GM21529 (cell line): ENCODE measurements around the gene TTC31.
"Not testable (repeated sequence)": the region's sequence is repeated elsewhere in the genome, so short reads cannot be mapped to it uniquely, and the experiment has no call there.

Source experiments
- ATAC-seq: cut with Tn5 transposase; IDR thresholded peaks from one replicate; pipeline ENCODE4 v1.9.1; 2021; ENCODE audit not compliant: unreplicated experiment

The TTC31 gene

GRCh38 chr2:74457129-74457548, 25.7 kb upstream of the TTC31 start:
- no peak for ATAC-seq

DNA sequence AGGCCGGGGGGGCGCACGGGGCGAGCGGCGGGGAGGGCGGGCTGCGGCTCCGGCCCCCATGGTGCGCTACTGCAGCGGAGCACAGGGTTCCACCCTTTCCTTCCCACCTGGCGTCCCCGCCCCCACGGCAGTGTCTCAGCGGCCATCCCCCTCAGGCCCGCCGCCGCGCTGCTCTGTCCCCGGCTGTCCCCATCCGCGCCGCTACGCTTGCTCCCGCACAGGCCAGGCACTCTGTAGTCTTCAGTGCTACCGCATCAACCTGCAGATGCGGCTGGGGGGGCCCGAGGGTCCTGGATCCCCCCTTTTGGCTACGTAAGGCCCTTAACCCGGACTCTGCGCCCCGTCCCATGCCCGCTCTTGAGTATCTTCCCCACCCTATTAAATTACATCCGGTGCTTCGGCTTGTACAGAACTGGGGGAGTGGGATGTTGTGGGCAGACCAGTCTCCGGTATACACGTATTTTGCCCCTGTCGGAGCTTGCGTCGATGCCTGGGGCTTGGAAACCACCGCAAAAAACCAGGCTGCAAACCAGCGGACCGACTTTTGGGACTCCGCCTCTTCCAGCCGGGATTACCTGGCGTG, 25.2 kb upstream of the TTC31 start:
- peak; percentile 34 for ATAC-seq

- peak; percentile 80 for ATAC-seq
Observed at GRCh38 chr2:74458132-74458937, 24.5 kb upstream of the TTC31 start, which contains the start of gene WBP1. Gene WBP1, plus strand, starts transcription at chr2:74458438. Its CDS starts 165 bp downstream, at chr2:74458603.

DNA sequence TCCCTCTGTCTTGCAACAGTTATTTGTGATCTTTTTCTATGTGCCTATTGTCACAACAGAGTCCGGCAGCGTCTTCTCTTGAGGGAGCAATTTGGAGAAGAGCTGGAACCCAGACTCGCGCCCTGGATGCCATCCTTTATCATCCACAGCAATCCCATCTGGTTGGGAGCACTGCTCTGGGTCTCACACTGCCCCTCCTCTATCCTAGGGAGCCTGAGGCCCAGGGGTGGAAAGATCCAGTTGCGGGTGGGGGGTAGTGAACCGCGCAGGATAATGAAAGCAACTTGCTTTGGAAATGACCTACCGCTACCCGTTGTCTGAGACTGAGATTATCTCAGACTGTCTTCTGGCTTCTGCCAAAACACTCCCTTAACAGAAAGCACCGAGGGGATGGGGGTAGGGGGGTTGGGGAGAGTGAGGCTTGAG, 23.9 kb upstream of the TTC31 start:
- no peak for ATAC-seq

GRCh38 chr2:74459503-74460118, 23.3 kb upstream of the TTC31 start:
- ATAC-seq: not testable (repeated sequence)

DNA sequence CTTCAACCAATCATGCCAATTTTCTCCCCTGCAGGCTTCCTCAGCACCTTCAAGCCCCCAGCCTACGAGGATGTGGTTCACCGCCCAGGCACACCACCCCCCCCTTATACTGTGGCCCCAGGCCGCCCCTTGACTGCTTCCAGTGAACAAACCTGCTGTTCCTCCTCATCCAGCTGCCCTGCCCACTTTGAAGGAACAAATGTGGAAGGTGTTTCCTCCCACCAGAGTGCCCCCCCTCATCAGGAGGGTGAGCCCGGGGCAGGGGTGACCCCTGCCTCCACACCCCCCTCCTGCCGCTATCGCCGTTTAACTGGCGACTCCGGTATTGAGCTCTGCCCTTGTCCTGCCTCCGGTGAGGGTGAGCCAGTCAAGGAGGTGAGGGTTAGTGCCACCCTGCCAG, 22.7 kb upstream of the TTC31 start:
- not testable (repeated sequence) for ATAC-seq

- no peak for ATAC-seq
Observed at GRCh38 chr2:74461187-74462053, 21.5 kb upstream of the TTC31 start.

- no peak for ATAC-seq
Observed at GRCh38 chr2:74462054-74462785, 20.7 kb upstream of the TTC31 start.

- no peak for ATAC-seq
Observed at GRCh38 chr2:74462786-74463105, 20.1 kb upstream of the TTC31 start.

DNA sequence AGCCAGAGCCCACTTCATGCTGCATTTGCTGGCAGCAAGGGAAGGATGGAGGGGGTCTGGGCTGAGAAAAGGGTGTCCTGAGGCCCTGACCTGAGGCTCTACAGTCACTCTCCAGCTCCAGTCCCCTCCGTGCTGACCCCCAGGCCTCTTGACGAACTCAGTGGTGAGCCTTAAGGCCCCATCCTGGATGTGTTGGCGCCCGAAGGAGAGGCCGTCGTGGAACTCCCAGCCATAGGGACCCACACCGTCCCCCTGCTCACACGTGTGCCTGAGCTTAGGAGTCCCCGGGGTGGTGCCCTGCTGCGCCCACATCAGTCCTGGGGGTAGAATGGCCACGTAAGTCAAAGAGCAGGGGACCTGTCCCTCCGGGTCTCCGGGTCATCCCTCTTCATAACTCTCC, 18.5 kb upstream of the TTC31 start:
- ATAC-seq: peak; percentile 3

GRCh38 chr2:74470742-74471141, 12.1 kb upstream of the TTC31 start:
- not testable (repeated sequence) for ATAC-seq

DNA sequence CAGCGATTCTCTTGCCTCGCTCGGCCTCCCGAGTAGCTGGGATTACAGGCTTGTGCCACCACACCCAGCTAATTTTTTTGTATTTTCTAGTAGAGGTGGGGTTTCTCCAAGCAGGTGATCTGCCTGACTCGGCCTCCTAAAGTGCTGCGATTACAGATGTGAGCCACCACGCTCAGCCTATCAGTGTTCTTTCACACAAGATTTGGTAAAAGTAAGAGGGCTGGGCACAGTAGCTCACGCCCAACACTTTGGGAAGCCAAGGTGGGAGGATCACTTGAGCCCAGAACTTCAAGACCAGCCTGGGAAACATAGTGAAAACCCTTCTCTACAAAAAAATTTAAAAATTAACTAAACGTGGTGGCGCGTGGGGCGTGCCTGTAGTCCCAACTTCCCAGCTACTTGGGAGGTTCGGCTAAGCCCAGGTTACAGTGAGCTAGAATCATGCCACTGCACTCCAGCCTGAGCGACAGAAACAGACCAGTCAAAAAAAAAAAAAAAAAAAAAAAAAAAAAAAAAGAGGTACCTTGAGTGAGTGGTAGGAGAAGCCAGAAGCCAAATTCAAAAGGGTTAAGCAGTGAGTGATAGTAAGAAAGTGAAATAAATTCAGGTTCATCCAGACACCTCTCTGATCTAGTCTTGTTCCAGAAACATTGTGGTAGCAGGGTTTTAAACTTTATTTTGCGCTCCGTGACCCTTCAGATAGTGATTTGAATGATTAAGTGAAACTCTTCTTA, 11.4 kb upstream of the TTC31 start:
- no peak for ATAC-seq

- peak; percentile 89 for ATAC-seq
Observed at GRCh38 chr2:74472086-74472944, 10.6 kb upstream of the TTC31 start, which contains the start of gene MRPL53. Gene MRPL53, minus strand, starts transcription at chr2:74472680. Its CDS starts 20 bp downstream, at chr2:74472660.

- ATAC-seq: no peak
Observed at GRCh38 chr2:74472945-74473258, 10.0 kb upstream of the TTC31 start.

DNA sequence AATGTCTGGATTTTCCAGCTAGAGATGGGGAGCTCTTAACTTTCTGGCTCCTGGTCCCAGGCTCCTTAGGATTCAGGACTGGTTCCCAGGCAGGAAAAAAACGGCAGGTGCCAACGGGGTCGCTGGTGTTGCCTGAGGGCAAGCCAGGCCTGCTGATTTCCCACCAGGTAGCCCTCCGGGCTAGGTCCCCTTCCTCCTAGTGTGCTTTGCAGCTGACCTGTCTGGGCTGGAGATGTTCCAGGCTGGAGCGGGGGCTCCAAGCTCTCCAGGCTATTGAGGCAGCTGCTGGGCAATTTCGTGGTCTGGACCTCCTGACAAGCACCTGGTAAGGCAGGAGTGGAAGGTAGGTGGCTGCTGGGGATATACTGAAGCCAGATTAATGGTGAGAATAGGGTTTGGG, 8.4 kb upstream of the TTC31 start:
- ATAC-seq: no peak

DNA sequence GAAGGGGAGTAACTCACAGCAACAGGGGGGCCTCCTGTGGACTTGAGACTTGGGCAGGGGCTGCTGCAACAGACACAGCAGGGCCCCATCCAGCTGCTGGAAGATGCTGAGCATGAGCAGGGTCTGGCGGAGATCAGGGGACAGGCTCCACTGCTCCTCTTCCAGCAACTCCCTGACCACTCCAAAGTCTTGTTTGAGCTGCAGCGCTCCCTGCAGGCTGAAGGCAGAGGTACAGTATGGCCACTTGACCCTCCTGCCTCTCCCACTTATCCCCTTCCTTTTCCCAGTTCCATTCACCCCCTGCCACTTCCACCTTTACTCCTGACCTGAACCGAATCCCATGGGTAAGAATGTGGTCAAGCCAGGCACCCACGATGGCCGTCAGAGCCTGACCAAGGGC, 8.0 kb upstream of the TTC31 start:
- no peak for ATAC-seq

- ATAC-seq: no peak
Observed at GRCh38 chr2:74481431-74481830, 1.4 kb upstream of the TTC31 start.

DNA sequence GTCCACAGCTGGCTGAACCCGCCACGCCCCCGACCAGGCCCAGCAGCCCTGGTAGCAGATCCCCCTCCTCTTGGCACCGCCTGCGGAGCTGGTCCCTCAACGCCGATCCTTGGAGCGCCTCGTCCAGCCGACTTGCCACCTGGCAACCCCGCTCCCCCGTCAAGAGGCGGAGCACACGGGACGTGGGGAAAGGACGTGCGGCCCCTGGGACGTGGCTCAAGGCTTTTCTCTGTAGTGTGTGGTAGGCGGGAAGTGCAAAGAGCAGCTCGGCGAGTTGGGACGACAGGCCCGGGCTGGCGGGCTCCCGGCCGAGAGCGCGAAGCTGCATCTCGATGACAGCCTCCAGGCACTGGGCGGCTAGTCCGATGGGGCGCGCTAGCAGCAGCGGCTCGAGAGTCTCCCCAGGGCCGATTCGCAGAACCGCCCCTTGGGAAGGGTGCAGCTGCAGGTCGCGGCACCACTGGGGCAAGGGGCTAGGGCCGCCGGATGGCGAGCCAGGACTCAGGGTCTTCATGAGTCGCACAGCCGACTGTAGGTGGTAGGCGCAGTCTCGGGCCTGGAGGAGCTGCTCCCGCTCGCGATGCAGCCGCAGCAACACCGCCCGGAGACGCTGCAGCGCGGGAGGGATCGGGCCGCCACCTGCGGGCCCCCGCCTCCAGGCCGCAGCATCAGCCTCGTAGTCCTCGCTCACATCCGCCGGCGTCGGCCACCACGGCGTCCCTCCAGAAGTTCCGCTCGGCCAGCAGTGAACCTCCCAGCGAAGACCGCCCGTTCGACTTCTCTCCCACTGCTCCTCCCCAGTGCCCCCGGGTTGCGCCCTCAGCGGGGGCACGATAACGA, 700 bp upstream of the TTC31 start:
- ATAC-seq: peak; percentile 41
